Measurements from ENCODE around the gene PES1. TPM values are rescaled to one million over a fixed set of nuclear protein-coding genes. Genes with fewer than 3 reads are reported as not detected.
A peak's percentile ranks its signal among the peaks of the same experiment; 100 is the strongest.
"Not testable (repeated sequence)": the region's sequence is repeated elsewhere in the genome, so short reads cannot be mapped to it uniquely, and the experiment has no call there.

Gene PES1
- 53.1 and 57.9 TPM in 2 replicates for total RNA-seq (2014; rRNA removed; shearing (Covaris generic))

DNA sequence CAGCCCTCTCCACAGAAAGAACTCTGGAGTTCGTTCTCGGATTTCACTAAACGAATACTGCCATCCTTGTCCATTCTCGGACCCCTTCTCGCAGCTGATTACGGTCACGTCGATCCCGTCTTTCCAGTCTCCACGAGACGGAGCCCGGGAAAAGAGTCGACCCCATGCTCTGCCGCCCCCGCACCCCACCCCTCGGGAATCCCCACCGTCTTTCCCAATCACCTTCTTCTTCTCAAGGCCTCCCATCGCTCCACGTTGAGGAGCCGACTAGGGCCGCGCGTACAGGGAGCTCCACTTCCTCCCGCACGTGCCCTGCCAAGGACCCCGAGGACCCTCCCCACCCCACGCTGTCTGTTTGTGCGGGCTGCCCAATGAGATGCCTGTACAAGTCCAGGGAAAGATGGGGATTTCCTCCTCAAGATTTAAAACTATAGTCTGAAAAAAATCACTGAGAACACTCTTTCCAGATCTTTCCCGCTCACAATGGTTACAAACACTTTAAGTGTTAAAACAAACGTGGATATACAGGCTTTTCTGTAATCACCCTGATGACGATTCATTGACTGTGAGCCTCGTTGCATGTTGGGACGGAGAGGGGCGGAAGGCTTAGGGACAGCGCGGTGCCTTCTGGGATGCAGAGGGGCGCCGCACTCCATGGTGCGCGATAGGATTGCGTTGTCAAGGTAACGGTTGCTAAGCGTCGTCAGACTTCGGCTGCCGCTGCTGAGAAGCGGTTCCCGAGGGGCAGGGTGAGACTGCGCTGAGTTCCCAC, at the start of gene PES1:
PES1 (minus strand) TSS at position 323 of the 772 bp plus-strand sequence; CDS start at position 246, 77 bp downstream.
- peak; percentile 95 for DNase-seq (ENCODE audit: low read depth)

- peak; percentile 47 for DNase-seq (ENCODE audit: low read depth)
Measured at GRCh38 chr22:30640839-30641430, 49.2 kb upstream of the PES1 start.

DNA sequence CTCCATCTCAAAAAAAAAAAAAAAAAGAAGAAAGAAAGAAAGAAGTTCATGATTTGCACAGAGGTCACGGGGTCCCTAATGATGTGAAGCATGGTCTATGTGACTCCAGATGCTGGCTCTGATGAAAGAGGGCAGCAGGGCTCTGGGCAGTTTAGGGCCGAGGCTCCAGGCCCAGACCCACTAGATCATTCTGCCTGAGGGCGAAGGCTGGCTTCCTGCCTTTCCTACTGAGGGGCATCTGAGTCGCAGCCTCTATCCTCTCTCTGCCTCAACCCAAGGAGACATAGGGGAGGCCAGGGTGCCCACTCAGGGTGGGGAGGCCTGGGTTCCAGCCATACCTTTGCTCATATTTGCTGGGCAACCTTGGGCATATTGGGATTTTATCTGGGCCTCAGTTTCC, 48.7 kb upstream of the PES1 start:
- DNase-seq (ENCODE audit: low read depth), result peak; percentile 51

DNA sequence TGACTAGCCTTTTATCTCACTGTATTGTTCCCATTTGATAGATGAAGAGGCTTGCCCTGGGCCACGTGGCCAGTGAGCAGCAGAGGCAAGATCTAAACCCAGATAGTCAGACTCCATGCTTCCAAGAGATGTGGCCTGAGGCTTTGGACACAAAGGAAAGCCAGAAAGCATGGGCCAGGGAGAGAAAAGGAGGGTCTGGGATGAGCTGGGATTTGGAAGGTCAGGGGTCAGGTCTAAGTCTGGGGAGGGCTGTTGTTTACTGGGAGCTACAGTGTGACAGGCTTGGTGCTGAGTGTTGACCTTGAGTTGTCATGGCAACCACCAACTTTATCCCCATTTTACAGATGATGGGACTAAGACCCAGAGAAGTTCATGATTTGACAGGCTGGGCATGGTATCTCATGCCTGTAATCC, 46.0 kb upstream of the PES1 start:
- peak; percentile 22 for DNase-seq (ENCODE audit: low read depth)

GRCh38 chr22:30636226-30637077, 44.7 kb upstream of the PES1 start:
- peak; percentile 23 for DNase-seq (ENCODE audit: low read depth)

GRCh38 chr22:30635273-30636225, 43.8 kb upstream of the PES1 start, which contains the start of gene SLC35E4:
SLC35E4 (plus strand) TSS chr22:30635781; CDS start chr22:30636451, 670 bp downstream.
- DNase-seq (ENCODE audit: low read depth), result peak; percentile 82

DNA sequence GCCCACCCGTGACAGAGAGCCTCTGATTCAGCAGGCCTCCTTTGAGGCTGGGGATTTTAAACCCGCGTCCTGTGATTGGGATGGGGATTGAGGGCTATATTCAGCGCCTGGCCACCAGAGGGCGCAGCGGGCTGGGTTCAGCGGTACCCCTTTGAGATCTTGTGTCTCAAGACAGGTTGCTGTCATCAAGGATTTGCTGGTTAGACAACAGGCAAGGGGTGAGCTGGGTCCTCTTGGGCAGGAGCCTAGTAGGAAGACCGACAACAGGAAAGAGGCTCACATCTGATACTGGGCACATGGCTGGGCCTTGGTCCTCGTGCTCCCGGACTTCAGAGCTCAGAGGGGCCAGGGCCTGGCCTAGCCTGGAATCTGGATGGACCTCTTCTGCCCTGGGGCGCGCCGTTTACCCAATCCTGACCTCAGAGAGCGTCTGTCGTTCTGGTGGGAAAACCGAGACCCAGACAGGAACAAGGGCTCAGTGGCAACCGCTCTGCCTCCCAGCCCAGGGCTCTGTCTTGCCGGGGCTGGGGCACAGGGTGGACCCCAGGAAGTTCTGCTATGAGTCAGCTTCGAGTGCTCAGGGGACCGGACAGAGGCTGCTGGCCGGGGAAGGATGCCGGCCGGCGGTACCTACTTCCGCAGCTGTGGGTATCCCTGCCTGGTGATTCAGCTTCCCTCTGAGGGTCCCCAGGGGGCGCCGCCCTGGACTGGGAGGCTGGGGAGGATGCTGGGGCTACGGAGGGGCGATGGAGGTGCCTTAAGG, 42.9 kb upstream of the PES1 start:
- DNase-seq (ENCODE audit: low read depth), result peak; percentile 89

DNA sequence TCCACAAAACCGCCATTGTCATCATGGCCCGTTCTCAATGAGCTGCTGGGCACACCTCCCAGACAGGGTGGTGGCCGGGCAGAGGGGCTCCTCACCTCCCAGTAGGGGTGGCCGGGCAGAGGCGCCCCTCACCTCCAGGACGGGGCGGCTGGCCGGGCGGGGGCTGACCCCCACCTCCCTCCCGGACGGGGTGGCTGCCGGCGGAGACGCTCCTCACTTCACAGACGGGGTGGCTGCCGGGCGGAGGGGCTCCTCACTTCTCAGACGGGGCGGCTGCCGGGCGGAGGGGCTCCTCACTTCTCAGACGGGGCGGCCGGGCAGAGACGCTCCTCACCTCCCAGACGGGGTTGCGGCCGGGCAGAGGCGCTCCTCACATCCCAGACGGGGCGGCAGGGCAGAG, 39.8 kb upstream of the PES1 start:
- not testable (repeated sequence) for DNase-seq (ENCODE audit: low read depth)

DNA sequence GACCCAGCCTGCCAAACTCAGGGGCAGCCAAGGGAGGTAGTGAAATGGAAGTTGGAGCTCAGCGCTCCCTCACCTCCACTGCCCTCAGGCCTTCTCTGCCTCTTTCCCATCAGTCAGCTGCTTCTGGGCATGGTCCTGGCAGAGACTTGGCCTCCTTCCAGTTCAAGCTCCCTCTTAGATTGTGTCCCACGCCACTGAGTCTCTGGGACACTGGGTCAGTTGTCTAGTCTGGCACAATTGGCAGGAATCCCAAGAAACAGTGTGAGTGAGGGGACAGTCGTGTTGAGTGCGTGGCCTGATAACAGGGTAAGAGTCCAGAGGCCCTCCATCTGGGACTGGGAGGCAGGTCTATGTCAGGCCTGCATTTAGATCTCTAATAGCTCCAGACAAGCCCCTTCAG, 36.8 kb upstream of the PES1 start:
- DNase-seq (ENCODE audit: low read depth), result peak; percentile 11

DNA sequence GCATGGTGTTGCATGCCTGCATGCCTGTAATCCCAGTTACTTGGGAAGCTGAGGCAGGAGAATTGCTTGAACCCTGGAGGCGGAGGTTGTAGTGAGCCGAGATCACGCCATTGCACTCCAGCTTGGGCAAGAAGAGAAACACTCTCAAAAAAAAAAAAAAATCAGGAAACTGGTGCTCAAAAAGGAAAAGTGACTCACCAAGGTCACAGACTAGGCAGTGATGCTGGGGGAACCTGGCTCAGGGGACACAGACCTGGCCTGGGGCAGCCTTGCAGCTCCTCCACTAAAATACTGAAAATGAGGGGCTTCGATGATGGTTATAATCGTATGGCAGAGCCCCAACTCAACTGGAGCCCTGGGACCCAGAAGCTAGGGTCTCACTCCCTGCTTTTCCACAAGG, 35.8 kb upstream of the PES1 start:
- no peak for DNase-seq (ENCODE audit: low read depth)

DNA sequence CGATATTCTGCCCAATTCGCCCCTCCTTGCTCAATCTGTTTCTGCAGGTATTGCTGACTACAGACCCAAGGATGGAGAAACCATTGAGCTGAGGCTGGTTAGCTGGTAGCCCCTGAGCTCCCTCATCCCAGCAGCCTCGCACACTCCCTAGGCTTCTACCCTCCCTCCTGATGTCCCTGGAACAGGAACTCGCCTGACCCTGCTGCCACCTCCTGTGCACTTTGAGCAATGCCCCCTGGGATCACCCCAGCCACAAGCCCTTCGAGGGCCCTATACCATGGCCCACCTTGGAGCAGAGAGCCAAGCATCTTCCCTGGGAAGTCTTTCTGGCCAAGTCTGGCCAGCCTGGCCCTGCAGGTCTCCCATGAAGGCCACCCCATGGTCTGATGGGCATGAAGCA, 34.7 kb upstream of the PES1 start:
- no peak for DNase-seq (ENCODE audit: low read depth)

DNA sequence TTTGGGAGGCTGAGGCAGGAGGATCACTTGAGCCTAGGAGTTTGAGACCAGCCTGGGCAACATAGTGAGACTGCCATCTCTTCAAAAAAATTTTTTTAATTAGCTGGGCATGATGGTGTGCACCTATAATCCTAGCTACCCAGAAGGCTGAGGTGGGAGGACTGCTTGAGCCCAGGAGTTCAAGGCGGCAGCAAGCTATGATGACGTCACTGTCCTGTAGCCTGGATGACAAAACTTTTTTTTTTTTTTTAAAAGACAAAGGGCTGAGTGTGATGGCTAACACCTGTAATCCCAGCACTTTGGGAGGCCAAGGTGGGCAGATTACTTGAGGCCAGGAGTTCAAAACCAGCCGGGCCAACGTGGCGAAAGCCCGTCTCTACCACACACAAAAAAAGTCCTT, 28.2 kb upstream of the PES1 start:
- DNase-seq (ENCODE audit: low read depth), result not testable (repeated sequence)

GRCh38 chr22:30617819-30618218, 26.1 kb upstream of the PES1 start:
- DNase-seq (ENCODE audit: low read depth), result no peak

- no peak for DNase-seq (ENCODE audit: low read depth)
Measured at GRCh38 chr22:30615543-30615954, 23.8 kb upstream of the PES1 start.

DNA sequence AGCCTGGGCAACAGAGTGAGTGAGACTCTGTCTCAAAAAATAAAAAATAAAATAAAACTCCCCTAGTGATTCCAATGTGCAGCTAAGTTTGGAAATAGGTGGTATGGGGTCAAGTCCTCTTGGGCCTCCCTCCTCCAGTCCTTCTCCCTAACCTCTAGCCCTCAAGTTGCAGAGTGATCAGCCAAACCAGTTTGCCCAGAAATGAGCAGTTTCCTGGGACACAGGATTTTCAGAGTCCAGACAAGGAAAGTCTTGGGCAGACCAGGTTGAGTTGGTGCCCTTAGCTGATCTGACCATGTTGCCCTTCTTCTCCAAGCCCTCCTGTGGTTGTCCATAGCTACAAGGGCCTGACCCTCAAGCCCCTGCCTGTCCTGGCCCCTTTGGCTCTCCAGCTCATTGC, 23.2 kb upstream of the PES1 start:
- no peak for DNase-seq (ENCODE audit: low read depth)

DNA sequence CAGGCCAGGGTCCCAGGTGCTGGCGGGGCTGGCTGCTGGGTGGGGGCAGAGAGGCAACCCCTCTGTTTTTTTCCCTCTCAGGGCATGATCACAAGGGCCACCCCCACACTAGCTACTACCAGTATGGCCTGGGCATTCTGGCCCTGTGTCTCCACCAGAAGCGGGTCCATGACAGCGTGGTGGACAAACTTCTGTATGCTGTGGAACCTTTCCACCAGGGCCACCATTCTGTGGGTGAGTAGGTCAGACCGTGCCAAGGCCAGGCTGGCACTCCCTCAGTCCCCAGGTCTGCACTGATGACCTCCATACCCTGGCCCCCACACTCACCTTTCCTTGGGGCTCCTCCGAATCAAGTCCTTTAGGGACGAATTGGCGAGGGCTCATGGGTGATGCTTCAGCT, 22.6 kb upstream of the PES1 start:
- no peak for DNase-seq (ENCODE audit: low read depth)

GRCh38 chr22:30612789-30613188, 21.1 kb upstream of the PES1 start:
- DNase-seq (ENCODE audit: low read depth), result no peak

- DNase-seq (ENCODE audit: low read depth), result no peak
Measured at GRCh38 chr22:30611197-30611596, 19.5 kb upstream of the PES1 start.

DNA sequence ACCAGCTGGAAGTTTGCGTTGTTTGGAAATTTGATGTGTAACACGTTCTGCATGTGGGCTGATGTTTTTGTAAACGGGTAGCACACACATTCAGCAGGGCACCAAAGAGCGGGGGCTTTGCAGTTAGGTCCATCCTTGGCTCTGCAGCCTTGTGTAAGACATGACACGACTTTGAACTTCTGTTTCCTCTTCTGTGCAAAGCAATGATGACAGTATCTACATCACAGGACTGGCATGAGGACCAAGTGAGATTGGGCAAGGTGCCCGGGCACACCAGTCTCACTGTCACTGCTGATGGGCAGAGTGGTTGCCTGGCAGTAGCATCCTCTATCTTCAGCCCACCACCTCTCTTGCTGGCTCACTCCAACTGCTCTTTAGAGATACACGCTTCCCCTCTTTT, 18.6 kb upstream of the PES1 start:
- no peak for DNase-seq (ENCODE audit: low read depth)

Data from M059J (cell line).